ENCODE measurements around the gene ZACN.
"Not testable (repeated sequence)": the region's sequence is repeated elsewhere in the genome, so short reads cannot be mapped to it uniquely, and the experiment has no call there.

Gene ZACN

DNA sequence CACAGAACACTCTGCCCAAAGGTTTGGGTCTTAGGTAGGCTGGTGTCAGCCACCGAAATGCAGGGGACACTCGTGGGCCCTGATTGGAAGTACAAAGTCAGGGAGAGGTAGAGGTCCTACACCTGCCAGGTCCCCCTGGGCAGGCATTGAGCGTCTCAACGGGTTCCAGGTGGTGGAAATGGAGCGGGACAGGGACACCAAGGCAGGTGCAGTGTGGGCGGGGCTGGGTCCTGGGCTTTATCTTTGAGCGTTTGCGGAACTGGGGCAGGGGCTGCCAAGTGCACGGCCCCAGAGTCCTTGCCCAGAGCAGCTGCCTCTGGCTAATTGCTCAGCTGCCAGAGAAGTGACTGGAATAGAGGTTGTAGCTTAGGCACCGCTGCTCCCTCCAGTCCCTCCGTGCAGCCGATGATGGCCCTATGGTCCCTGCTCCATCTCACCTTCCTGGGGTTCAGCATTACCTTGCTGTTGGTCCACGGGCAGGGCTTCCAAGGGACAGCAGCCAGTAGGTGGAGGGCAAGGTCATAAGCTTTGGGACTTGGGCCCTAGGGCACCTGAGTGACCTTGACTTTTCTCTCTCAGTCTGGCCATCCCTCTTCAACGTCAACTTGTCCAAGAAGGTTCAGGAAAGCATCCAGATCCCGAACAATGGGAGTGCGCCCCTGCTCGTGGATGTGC lies at the start of gene ZACN:
ZACN (plus strand) TSS at position 323 of the 675 bp plus-strand sequence; CDS start at position 406, 83 bp downstream.
- DNase-seq = no peak

- no peak for DNase-seq
Observed at GRCh38 chr17:76032073-76032779, 46.8 kb upstream of the ZACN start.

DNA sequence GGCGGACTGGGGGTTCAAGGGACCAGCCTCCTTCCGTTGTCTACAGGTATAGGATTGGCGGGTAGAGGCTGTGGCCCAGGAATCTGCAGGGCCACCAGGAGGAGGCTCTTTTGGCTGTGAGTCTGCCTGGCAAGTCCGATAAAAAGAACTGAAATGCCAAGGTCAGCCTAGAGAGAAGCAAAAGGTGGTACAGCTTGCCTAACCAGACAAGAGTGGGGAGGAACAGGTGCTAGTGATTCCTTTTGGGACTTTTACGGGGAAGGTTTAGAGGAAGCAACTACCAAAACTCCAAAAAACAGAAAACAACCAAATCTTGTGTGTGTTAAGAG lies 46.2 kb upstream of the ZACN start:
- DNase-seq = no peak

DNA sequence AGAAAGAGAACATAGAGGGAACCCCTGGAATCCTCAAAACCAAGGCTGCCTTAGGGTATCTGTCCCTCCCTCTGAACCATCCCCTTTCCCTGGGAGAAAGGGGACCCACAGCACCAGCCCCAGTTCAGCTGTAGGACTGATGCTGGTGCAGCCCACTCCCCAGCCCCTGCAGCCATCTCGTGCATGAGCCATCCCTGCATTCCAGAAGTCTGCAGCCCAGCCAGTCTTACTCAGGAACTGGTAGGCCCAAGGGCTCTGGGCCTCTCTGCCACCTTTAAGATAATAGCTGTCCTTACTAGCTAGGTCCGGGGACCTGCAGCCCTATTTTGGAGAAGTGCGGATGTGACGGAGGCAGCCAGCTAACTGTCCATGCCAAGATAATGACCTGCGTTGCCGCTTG lies 45.8 kb upstream of the ZACN start:
- no peak for DNase-seq

- DNase-seq = no peak
Observed at GRCh38 chr17:76034428-76035350, 44.3 kb upstream of the ZACN start.

- DNase-seq = no peak
Observed at GRCh38 chr17:76036497-76037261, 42.3 kb upstream of the ZACN start.

- no peak for DNase-seq
Observed at GRCh38 chr17:76038050-76038449, 40.9 kb upstream of the ZACN start.

- no peak for DNase-seq
Observed at GRCh38 chr17:76039121-76039520, 39.9 kb upstream of the ZACN start.

DNA sequence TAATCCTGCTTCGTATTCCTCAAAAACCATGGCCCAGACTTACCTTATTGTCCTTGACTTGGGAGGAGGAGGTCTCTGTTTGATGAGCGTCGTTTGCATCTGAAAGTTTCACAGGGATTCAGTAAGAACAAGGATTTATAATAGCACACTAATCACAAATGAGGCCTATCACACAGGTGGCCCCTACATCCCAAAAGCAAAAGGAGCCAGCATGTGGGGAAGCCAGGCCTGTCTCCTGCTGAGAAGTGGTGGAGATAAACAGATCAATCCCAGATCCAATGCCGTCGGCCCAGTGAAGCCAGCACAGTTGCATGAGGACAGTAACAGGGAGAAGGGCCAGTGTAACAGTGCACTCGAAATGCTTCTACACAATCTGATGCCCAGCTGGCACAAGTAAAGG lies 38.6 kb upstream of the ZACN start:
- DNase-seq = no peak

DNA sequence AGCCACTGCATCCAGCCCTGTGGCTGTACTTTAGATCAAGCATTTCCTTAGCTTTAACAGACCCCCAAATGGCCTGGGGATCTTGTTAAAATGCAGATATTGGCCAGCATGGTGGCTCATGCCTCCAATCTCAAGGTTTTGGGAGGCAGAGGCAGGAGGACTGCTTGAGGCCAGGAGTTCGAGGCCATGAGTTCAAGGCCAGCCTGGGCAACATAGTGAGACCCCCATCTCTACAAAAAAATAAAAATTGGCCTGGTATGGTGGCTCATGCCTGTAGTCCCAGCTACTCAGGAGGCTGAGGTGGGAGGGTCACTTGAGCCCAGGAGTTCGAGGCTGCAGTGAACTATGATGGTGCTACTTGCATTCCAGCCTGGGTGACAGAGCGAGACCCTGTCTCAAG lies 36.1 kb upstream of the ZACN start:
- not testable (repeated sequence) for DNase-seq

- DNase-seq = not testable (repeated sequence)
Observed at GRCh38 chr17:76044475-76045007, 34.4 kb upstream of the ZACN start.

DNA sequence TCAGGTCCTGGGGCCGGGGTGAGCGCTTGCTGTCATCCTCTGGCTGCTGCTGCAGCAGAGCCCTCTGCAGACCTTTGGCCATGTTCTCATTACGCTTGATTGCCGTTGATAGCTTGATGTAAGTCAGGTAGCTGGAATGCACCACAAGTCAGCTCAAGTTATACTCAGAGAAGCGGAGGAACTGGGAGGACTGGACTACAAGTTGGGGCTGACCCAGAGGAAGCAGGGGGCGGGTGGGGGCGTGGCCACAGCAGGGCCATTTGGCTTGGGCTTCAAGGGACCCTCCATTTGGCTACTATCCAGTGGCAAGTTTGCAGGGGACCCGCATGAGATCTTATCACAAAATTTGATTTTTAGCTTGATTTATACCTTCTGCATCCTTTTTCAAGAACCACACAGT lies 32.9 kb upstream of the ZACN start:
- DNase-seq = no peak

DNA sequence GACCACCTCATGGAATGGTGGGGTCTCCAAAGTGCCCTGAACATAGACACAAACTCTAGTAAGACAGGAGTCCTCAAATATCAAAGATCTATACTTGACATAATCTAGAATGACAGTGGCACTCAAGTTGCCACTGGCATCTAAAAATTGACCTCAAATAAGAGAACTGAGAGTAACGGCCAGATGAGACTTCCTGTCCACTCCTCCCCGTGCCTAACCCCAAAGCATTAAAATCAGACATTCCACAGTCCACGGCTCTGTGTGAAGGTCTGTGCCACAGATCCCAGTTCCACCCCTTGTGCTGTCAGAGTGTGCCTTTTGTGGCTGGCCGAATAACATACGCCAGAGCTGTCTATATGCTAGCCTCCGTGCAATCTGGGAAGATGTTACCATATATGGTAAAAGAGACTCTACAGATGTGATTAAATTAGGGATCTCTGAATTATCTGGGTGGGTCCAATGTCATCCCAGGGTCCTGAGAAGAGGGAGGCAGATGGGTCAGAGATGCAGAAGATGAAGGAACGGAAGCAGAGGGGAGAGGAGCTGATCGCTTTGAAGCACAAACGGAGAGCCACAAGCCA lies 30.9 kb upstream of the ZACN start:
- no peak for DNase-seq

DNA sequence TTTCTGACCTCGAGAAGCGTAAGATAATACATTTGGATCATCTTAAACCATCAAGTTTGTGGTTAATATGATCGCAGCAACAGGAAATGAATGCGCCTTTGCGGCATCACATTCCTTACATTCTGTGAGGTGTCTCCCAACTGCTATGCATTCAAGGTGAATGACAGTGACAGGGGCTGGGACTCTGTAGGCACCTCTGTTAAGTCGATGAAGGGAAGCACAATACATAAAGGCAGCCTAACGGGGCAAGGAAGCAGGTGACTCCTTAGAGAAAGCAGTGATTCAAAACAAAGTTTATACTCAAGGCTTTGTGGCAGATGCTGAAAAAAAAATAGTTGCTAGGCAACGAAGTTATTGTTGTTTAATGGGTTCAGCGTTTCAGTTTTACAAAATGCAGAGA lies 30.3 kb upstream of the ZACN start:
- peak in 1 of 2 donors; percentile 29 for DNase-seq

GRCh38 chr17:76049239-76049638 lies 29.7 kb upstream of the ZACN start:
- DNase-seq = no peak

- no peak for DNase-seq
Observed at GRCh38 chr17:76049836-76050537, 29.0 kb upstream of the ZACN start.

DNA sequence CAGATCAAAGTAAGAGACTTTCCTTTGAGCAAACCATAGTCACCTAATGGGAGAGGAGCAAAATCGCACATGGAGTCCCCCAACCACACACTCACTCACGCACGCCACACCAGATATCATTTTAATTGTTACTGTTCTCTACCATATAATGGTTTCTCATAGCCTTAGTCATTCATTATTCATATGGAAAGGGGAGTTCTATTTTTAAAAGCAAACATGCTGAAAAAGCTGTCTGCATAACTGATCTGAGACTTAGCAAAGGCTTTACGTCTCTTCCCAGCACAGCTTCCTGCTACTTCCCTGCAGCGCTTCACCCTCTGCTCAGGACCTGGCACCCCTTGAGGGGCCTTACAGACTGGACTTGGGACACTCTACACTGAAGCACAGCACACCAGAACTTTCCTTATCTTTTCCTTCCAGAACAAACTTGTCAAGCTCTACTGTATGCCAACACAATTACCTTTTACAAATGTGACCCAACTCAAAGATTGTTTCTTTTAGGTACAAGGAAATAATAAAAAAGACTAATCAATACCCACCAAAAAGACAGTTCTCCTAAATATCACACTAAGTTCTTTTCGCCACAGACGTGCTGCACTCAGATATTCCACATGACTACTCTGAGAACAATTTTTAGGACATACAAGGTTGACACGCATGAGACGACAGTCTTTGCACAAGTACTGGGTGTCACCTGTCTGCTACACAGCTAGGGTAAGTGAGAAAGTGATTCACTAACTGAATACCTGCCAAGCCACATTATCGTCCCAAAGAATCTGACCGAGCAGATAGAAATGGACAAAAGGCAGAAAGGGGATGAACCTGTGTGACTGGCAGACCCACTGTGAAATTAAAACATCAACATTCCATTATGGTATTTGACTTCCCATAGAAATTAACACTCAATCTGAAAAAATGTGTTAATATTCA lies 28.2 kb upstream of the ZACN start:
- no peak for DNase-seq

- DNase-seq = no peak
Observed at GRCh38 chr17:76051561-76051960, 27.4 kb upstream of the ZACN start.

DNA sequence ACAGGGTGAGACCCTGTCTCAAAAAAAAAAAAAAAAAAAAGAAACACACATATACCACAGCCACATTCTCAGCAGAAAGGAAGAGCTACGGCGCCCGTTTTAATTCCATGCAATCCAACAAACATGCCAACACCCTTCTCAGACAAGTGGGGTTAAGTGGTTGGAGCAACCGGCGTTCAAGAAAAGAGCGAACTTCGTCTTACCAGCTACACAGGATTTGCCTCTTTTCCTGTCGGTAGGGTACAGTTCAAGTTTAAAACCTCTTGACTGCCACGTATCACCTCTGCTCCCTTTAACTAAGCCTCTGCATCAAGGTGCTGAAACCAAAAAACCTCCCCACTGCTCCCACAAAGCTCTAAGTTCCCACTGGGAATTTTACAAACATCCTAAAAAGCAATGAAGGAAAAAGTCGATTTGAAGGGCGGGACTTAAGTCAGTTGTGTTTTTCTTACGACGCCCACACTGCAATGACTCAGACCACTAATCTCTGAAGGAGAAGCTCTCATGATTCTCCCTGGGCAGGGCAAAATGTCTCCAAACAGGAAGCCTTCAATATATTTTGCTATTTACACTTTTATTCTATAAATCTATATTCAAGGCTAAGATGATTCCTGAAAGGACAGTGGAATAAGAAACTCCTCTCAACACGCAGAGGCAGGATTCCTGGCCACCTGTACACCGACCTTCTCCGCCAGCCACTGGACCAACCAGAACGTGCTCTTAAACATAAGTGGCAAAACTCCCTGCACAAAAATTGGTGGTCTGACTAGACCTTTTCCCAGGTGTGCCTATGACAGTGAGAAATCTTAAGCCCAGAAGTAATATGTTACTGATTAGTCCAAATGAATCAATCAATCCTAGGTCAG lies 25.5 kb upstream of the ZACN start:
- DNase-seq = no peak
